GM19467 (cell line): ENCODE measurements around the gene ZNF398.

Experiments used
- ATAC-seq: cut with Tn5 transposase; IDR thresholded peaks from one replicate; pipeline ENCODE4 v1.9.1; 2021; ENCODE audit warnings: mild to moderate bottlenecking, moderate library complexity; ENCODE audit not compliant: unreplicated experiment

ZNF398 gene

GRCh38 chr7:149147752-149148653 is 750 bp downstream of the ZNF398 start:
- peak; percentile 25 for ATAC-seq

GRCh38 chr7:149150981-149151380 is 3.7 kb downstream of the ZNF398 start:
- no peak for ATAC-seq

GRCh38 chr7:149153346-149153745 is 6.1 kb downstream of the ZNF398 start:
- no peak for ATAC-seq

GRCh38 chr7:149154056-149154455 is 6.8 kb downstream of the ZNF398 start:
- no peak for ATAC-seq

- ATAC-seq: no peak
Measured at GRCh38 chr7:149156898-149157297, 9.6 kb downstream of the ZNF398 start.

- ATAC-seq: no peak
Measured at GRCh38 chr7:149161241-149161848, 14.1 kb downstream of the ZNF398 start.

GRCh38 chr7:149166142-149166541 is 18.9 kb downstream of the ZNF398 start:
- no peak for ATAC-seq

GRCh38 chr7:149166630-149167352 is 19.5 kb downstream of the ZNF398 start:
- ATAC-seq: no peak

- ATAC-seq: no peak
Measured at GRCh38 chr7:149171892-149172533, 24.8 kb downstream of the ZNF398 start.

- ATAC-seq: no peak
Measured at GRCh38 chr7:149172534-149172920, 25.3 kb downstream of the ZNF398 start.

GRCh38 chr7:149175150-149175549 is 27.9 kb downstream of the ZNF398 start:
- no peak for ATAC-seq

- ATAC-seq: no peak
Measured at GRCh38 chr7:149179241-149179640, 32.0 kb downstream of the ZNF398 start.

GRCh38 chr7:149180722-149181449 is 33.6 kb downstream of the ZNF398 start:
- no peak for ATAC-seq

GRCh38 chr7:149181450-149181790 is 34.2 kb downstream of the ZNF398 start:
- no peak for ATAC-seq

GRCh38 chr7:149184274-149184673 is 37.0 kb downstream of the ZNF398 start:
- no peak for ATAC-seq

- no peak for ATAC-seq
Measured at GRCh38 chr7:149188213-149188612, 41.0 kb downstream of the ZNF398 start.

GRCh38 chr7:149188637-149189259 is 41.5 kb downstream of the ZNF398 start:
- no peak for ATAC-seq

- no peak for ATAC-seq
Measured at GRCh38 chr7:149191851-149192250, 44.6 kb downstream of the ZNF398 start.

GRCh38 chr7:149194799-149195179 is 47.5 kb downstream of the ZNF398 start:
- ATAC-seq: no peak
